ENCODE results near the gene FHAD1.
"Not testable (repeated sequence)": the region's sequence is repeated elsewhere in the genome, so short reads cannot be mapped to it uniquely, and the experiment has no call there.

FHAD1 gene

GRCh38 chr1:15425958-15426357 lies 178.9 kb downstream of the FHAD1 start:
- Mint-ChIP-seq H3K36me3 (ENCODE audit: low read depth) (peaks cover 34% of the 10 kb centered on the region), H3K27me3 (ENCODE audit: low read depth) (no peaks in the 10 kb centered on the region), H3K4me3 (no peak overlapping the region), H3K9me3 (no peaks in the 10 kb centered on the region), H3K27ac (peak overlapping the region; percentile 49), H3K4me1 (ENCODE audit: low read depth) (peaks cover 16% of the 10 kb centered on the region)
- DNase-seq (ENCODE audit: low spot score) = no peak

GRCh38 chr1:15426492-15427279 lies 179.7 kb downstream of the FHAD1 start:
- Mint-ChIP-seq H3K4me3 (no peak overlapping the region), H3K27ac (no peak overlapping the region), H3K27me3 (ENCODE audit: low read depth) (no peaks in the 10 kb centered on the region), H3K9me3 (no peaks in the 10 kb centered on the region), H3K36me3 (ENCODE audit: low read depth) (peaks cover 31% of the 10 kb centered on the region), H3K4me1 (ENCODE audit: low read depth) (peaks cover 14% of the 10 kb centered on the region)
- no peak for DNase-seq (ENCODE audit: low spot score)

DNA sequence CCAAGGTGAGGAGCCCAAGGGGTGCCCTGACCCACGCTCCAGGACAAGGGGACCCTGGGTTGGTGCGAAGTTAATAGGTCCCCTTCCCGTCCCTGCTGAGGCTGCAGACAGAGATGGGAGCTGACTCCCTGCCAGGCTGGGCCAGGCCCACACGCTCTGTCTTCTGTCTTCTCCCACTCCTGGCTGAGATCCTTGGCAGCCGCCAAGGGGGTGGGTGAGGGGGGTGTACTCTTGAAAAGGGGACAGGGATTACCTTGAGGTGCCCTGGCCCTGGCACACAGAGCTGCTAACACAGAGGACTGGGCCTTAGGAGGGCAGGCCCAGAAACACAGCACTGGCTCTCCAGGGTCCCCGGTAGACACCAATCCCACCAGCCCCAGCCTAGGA lies 180.2 kb downstream of the FHAD1 start:
- no peak overlapping the region for H3K27ac Mint-ChIP-seq
- peaks cover 13% of the 10 kb centered on the region for H3K4me1 Mint-ChIP-seq (ENCODE audit: low read depth)
- H3K9me3 Mint-ChIP-seq = no peaks in the 10 kb centered on the region
- H3K4me3 Mint-ChIP-seq = no peak overlapping the region
- DNase-seq (ENCODE audit: low spot score) = no peak
- peaks cover 29% of the 10 kb centered on the region for H3K36me3 Mint-ChIP-seq (ENCODE audit: low read depth)
- no peaks in the 10 kb centered on the region for H3K27me3 Mint-ChIP-seq (ENCODE audit: low read depth)

- H3K36me3 Mint-ChIP-seq (ENCODE audit: low read depth) = peaks cover 28% of the 10 kb centered on the region
- H3K9me3 Mint-ChIP-seq; H3K27ac Mint-ChIP-seq; H3K4me3 Mint-ChIP-seq; H3K27me3 Mint-ChIP-seq (ENCODE audit: low read depth); DNase-seq (ENCODE audit: low spot score): not testable (repeated sequence)
- peaks cover 13% of the 10 kb centered on the region for H3K4me1 Mint-ChIP-seq (ENCODE audit: low read depth)
Measured at GRCh38 chr1:15428252-15428651, 181.2 kb downstream of the FHAD1 start.

GRCh38 chr1:15428815-15429435 lies 181.9 kb downstream of the FHAD1 start:
- Mint-ChIP-seq H3K4me3 (no peak overlapping the region), H3K27ac (no peak overlapping the region), H3K27me3 (ENCODE audit: low read depth) (no peaks in the 10 kb centered on the region), H3K4me1 (ENCODE audit: low read depth) (peaks cover 13% of the 10 kb centered on the region), H3K36me3 (ENCODE audit: low read depth) (peaks cover 25% of the 10 kb centered on the region), H3K9me3 (no peaks in the 10 kb centered on the region)
- DNase-seq (ENCODE audit: low spot score) = no peak

- H3K36me3 Mint-ChIP-seq (ENCODE audit: low read depth) = peaks cover 22% of the 10 kb centered on the region
- H3K27me3 Mint-ChIP-seq (ENCODE audit: low read depth) = no peaks in the 10 kb centered on the region
- H3K27ac Mint-ChIP-seq = no peak overlapping the region
- no peaks in the 10 kb centered on the region for H3K9me3 Mint-ChIP-seq
- H3K4me1 Mint-ChIP-seq (ENCODE audit: low read depth) = peaks cover 9% of the 10 kb centered on the region
- DNase-seq (ENCODE audit: low spot score) = no peak
- H3K4me3 Mint-ChIP-seq = no peak overlapping the region
Measured at GRCh38 chr1:15429701-15430149, 182.7 kb downstream of the FHAD1 start.

GRCh38 chr1:15430787-15431570 lies 184.0 kb downstream of the FHAD1 start:
- Mint-ChIP-seq H3K9me3 (no peaks in the 10 kb centered on the region), H3K27me3 (ENCODE audit: low read depth) (no peaks in the 10 kb centered on the region), H3K4me3 (no peak overlapping the region), H3K36me3 (ENCODE audit: low read depth) (peaks cover 21% of the 10 kb centered on the region), H3K27ac (no peak overlapping the region), H3K4me1 (ENCODE audit: low read depth) (peaks cover 8% of the 10 kb centered on the region)
- peak; percentile 57 for DNase-seq (ENCODE audit: low spot score)

DNA sequence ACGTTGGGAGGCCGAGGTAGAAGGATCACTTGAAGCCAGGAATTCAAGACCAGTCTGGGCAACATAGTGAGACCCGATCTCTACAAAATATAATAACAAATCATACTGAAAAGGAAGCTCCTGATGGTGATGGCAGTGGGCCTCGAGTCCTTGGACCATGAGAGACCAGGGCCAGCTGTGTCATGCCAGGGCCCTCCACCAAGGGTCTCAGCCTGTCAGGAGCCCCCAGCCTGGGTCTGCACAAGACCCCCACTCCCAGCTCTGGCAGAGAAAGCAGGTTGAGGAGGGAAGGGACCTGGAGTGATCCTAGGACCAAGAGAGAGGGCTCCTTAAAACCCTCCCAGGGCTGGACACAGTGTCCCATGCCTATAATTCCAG lies 184.5 kb downstream of the FHAD1 start:
- Mint-ChIP-seq H3K27me3 (ENCODE audit: low read depth) (no peaks in the 10 kb centered on the region), H3K4me1 (ENCODE audit: low read depth) (peaks cover 2% of the 10 kb centered on the region), H3K27ac (no peak overlapping the region), H3K36me3 (ENCODE audit: low read depth) (peaks cover 15% of the 10 kb centered on the region), H3K9me3 (no peaks in the 10 kb centered on the region), H3K4me3 (no peak overlapping the region)
- DNase-seq (ENCODE audit: low spot score) = no peak

DNA sequence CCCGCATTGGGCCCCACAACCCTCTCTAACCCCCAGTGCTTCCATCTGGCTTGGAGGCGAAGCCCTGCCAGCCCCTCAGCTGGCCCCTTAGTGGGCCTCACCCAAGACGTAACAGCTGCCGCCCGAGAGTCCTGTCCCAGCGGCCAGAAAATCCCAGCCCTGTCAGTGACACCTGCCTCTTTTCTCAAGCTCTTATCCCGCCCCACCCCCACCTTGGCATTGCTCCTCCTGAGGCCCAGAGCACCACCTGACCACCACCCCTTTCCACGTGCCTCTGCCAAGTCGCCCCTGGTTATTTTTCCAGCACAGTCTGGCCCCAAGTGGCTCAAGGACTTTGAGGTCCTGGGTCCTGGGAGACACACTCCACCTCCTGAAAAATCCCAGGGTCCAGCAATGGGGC lies 185.3 kb downstream of the FHAD1 start:
- no peak overlapping the region for H3K4me3 Mint-ChIP-seq
- no peaks in the 10 kb centered on the region for H3K27me3 Mint-ChIP-seq (ENCODE audit: low read depth)
- peaks cover 2% of the 10 kb centered on the region for H3K4me1 Mint-ChIP-seq (ENCODE audit: low read depth)
- peaks cover 13% of the 10 kb centered on the region for H3K36me3 Mint-ChIP-seq (ENCODE audit: low read depth)
- H3K9me3 Mint-ChIP-seq = no peaks in the 10 kb centered on the region
- H3K27ac Mint-ChIP-seq = no peak overlapping the region
- no peak for DNase-seq (ENCODE audit: low spot score)

- H3K4me3 Mint-ChIP-seq = no peak overlapping the region
- H3K9me3 Mint-ChIP-seq = no peaks in the 10 kb centered on the region
- H3K27ac Mint-ChIP-seq = no peak overlapping the region
- H3K27me3 Mint-ChIP-seq (ENCODE audit: low read depth) = no peaks in the 10 kb centered on the region
- H3K4me1 Mint-ChIP-seq (ENCODE audit: low read depth) = peaks cover 2% of the 10 kb centered on the region
- DNase-seq (ENCODE audit: low spot score) = no peak
- H3K36me3 Mint-ChIP-seq (ENCODE audit: low read depth) = peaks cover 6% of the 10 kb centered on the region
Measured at GRCh38 chr1:15433471-15433870, 186.4 kb downstream of the FHAD1 start.

- not testable (repeated sequence) for H3K4me1 Mint-ChIP-seq (ENCODE audit: low read depth); H3K9me3 Mint-ChIP-seq; DNase-seq (ENCODE audit: low spot score); H3K4me3 Mint-ChIP-seq; H3K27ac Mint-ChIP-seq; H3K27me3 Mint-ChIP-seq (ENCODE audit: low read depth); H3K36me3 Mint-ChIP-seq (ENCODE audit: low read depth)
Measured at GRCh38 chr1:15434739-15435138, 187.7 kb downstream of the FHAD1 start.

- H3K4me3 Mint-ChIP-seq = no peak overlapping the region
- no peaks in the 10 kb centered on the region for H3K4me1 Mint-ChIP-seq (ENCODE audit: low read depth)
- H3K27me3 Mint-ChIP-seq (ENCODE audit: low read depth) = no peaks in the 10 kb centered on the region
- H3K36me3 Mint-ChIP-seq (ENCODE audit: low read depth) = peaks cover under 1% of the 10 kb centered on the region
- no peak overlapping the region for H3K27ac Mint-ChIP-seq
- H3K9me3 Mint-ChIP-seq = no peaks in the 10 kb centered on the region
- DNase-seq (ENCODE audit: low spot score) = no peak
Measured at GRCh38 chr1:15435239-15436077, 188.4 kb downstream of the FHAD1 start.

DNA sequence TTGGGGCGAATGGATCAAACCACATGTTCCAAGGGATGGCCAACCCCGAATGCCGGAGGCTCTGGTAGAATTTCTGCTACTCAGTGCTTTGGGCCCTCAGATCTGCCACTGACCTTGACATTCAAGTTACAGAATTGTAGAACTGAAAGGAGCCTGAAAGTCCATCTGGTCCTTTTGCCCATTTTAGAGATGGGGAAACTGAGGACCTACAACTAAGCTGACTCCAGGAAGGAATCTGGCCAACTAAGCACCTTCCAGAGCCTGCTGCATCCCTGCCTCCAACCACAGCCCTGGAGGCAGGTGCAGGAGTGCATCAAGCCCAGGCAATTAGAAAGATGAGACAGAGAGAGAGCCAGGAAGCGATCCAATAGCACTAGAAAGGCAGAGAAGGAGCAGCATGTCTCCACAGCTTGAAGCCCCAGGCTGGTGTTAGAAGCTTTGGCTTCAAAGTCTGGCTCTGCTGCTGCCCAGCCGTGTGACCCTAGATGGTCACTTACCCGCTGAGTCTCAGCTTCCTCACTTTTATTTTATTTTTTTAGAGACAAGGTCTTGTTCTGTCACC lies 189.9 kb downstream of the FHAD1 start:
- no peak for DNase-seq (ENCODE audit: low spot score)
- H3K9me3 Mint-ChIP-seq = no peaks in the 10 kb centered on the region
- H3K27me3 Mint-ChIP-seq (ENCODE audit: low read depth) = no peaks in the 10 kb centered on the region
- H3K4me3 Mint-ChIP-seq = no peak overlapping the region
- H3K27ac Mint-ChIP-seq = no peak overlapping the region
- H3K4me1 Mint-ChIP-seq (ENCODE audit: low read depth) = no peaks in the 10 kb centered on the region
- no peaks in the 10 kb centered on the region for H3K36me3 Mint-ChIP-seq (ENCODE audit: low read depth)

Data from T-helper 2 cell treated with Interferon-gamma antibody and Interleukin-4, amounts not matched to agents 5 μg/mL and 100 μg/mL, for 36 hours (primary cell).